Right atrium auricular region (tissue), 2 donors: ENCODE measurements around the gene RTP5. TPM values are rescaled to one million over a fixed set of nuclear protein-coding genes. Genes with fewer than 3 reads are reported as not detected.

Source experiments
- DNase-seq: peaks from one replicate; pipeline ENCODE4 v3.0.0-alpha.2; 2019; ENCODE audit warnings: low spot score
- H3K27ac ChIP-seq, 2 donors: fragments of 200-600 bp; sonication (generic); 1 replicate in 1 of 2; 2 replicates in 1 of 2; pipeline ENCODE4 v1.5.1; 2016 to 2019
- H3K27me3 ChIP-seq, 2 donors: fragments of 200-600 bp; sonication (generic); one replicate each; pipeline versions ENCODE4 v1.5.1 to v1.6.0; 2017 to 2019
- H3K36me3 ChIP-seq: fragments of 200-600 bp; sonication (generic); one replicate; pipeline ENCODE4 v1.5.1; 2016
- H3K4me1 ChIP-seq, 2 donors: fragments of 200-600 bp; sonication (generic); one replicate each; pipeline versions ENCODE4 v1.5.1 to v1.6.0; 2017 to 2019
- H3K4me3 ChIP-seq, 2 donors: fragments of 200-600 bp; sonication (generic); 1 replicate in 1 of 2; 2 replicates in 1 of 2; pipeline ENCODE4 v1.5.1; 2017 to 2019; ENCODE audit warnings: mild to moderate bottlenecking in 1 of 2, moderate library complexity in 1 of 2
- H3K9me3 ChIP-seq, 2 donors: fragments of 200-600 bp; sonication (generic); one replicate each; pipeline ENCODE4 v1.5.1; 2019
- CTCF ChIP-seq, 2 donors: fragments of 200-600 bp; sonication (generic); IDR thresholded peaks; one replicate each; pipeline ENCODE4 v1.5.1; 2019; ENCODE audit warnings: antibody characterized with exemption in 2 of 2
- total RNA-seq, 2 donors: library from RNA; depleted of rRNA; stranded (reverse); fragments of >200 nt; gene quantifications; one replicate each; pipeline ENCODE4 v1.1.0, GENCODE V29; 2016

RTP5 gene
- total RNA-seq, 2 donors from 2014 or later: not detected

DNA sequence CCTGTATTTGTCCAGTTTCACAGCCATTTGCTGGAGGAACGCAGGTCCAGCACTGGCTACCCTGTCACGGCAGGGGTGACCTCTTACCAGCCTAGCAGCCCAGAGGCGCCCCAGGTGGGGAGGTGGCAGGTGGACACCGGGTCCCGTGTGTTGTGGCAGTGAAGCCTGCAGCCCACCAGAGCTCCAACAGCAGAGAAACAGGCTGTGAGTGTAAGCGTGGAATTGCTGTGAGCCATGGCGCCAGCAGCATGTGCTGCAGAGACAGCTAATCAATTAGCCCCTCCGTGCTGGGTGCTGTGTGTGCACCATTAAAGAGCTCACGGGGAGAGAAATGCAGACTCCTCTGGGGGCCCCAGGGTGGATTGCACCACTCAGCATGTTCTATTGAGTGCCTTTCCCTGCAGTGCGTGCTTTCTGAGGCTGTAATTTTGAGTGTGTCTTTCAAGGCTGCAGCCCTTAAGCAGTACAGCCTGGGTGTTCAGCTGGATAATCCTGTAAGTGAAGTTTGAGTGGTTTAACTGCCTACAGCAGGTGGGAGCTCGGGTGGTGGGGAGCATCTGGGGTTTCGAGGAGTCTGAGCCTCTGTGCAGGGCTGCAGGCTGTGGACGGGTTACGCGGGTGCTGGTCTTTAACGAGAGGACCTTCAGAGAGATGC lies 15.9 kb downstream of the RTP5 start:
- no peak overlapping the region for H3K27ac ChIP-seq

GRCh38 chr2:241885946-241886643 lies 16.6 kb downstream of the RTP5 start:
- no peak for TF ChIP-seq CTCF (IDR thresholded peaks at IDR 0.05)
- Histone ChIP-seq H3K27me3 (no peaks in the 10 kb centered on the region), H3K4me1 (peaks cover 0 to 21% of the 10 kb centered on the region in 2 donors), H3K36me3 (no peaks in the 10 kb centered on the region), H3K9me3 (no peaks in the 10 kb centered on the region), H3K27ac (no peak overlapping the region), H3K4me3 (no peak overlapping the region)
- DNase-seq: no peak

More for the DNA sequence above, 15.9 kb downstream of the RTP5 start:
- Histone ChIP-seq H3K4me3 (no peak overlapping the region), H3K36me3 (no peaks in the 10 kb centered on the region), H3K4me1 (peaks cover 0 to 26% of the 10 kb centered on the region in 2 donors), H3K27me3 (no peaks in the 10 kb centered on the region), H3K9me3 (no peaks in the 10 kb centered on the region)
- TF ChIP-seq CTCF (IDR thresholded peaks at IDR 0.05): no peak
- no peak for DNase-seq

DNA sequence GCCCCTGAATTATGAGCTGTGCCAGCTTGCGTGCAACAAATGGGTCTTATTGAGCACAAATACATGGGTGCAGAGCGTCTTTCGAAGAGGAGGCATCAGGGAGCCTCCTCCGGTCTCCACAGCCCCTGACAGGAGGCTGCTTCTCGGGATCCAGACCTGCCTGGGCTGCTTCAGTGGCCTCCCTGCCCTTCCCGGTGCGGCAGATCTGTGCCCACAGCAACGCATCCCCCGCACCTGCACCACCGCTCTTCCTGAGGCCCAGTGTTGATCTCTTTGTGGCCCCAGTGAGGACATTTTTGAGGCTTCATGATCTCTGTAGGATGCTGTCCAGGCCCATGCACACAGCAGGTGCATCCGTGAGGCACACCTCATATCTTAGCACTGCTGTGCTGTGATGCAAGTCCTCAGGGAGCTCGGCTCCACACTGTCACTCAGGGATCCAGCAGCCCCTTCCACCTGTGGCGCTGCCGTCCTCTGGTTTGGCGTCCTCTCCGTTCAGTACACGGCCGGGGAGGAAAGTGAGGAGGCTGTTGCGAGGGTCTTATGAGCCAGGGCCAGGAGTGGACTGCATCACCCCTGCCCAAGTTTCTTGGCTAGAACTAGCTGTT lies 17.4 kb downstream of the RTP5 start:
- H3K4me3 ChIP-seq: no peak overlapping the region
- no peaks in the 10 kb centered on the region for H3K9me3 ChIP-seq
- no peak for DNase-seq
- H3K27me3 ChIP-seq: no peaks in the 10 kb centered on the region
- H3K4me1 ChIP-seq: peaks cover 0 to 13% of the 10 kb centered on the region in 2 donors
- no peak overlapping the region for H3K27ac ChIP-seq
- H3K36me3 ChIP-seq: no peaks in the 10 kb centered on the region
- no peak for TF ChIP-seq CTCF (IDR thresholded peaks at IDR 0.05)

- Histone ChIP-seq H3K4me3 (no peak overlapping the region), H3K36me3 (no peaks in the 10 kb centered on the region), H3K9me3 (no peaks in the 10 kb centered on the region), H3K4me1 (peaks cover 0 to 3% of the 10 kb centered on the region in 2 donors), H3K27me3 (no peaks in the 10 kb centered on the region), H3K27ac (no peak overlapping the region)
- no peak for TF ChIP-seq CTCF (IDR thresholded peaks at IDR 0.05)
- DNase-seq: no peak
Observed at GRCh38 chr2:241887806-241888522, 18.4 kb downstream of the RTP5 start.

DNA sequence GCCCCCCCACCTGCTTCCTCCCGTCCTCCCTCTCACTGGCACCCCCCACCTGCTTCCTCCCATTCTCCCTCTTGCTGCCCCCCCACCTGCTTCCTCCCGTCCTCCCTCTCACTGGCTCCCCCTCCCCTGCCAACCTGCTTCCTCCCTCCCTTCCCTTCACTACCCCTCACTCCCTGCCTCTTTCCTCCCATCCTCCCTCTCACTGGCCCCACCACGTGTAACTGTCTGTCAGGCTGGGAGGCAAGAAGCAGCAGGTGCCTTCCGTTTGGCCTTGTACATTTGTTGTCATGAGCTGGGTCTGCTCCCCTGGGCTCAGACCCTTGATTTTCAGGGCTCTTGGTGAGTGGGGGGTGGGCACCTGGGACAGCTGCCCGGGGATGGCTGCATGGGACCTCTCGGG lies 19.1 kb downstream of the RTP5 start:
- H3K27ac ChIP-seq: no peak overlapping the region
- H3K4me1 ChIP-seq: no peaks in the 10 kb centered on the region
- H3K36me3 ChIP-seq: no peaks in the 10 kb centered on the region
- no peak for DNase-seq
- no peak overlapping the region for H3K4me3 ChIP-seq
- TF ChIP-seq CTCF (IDR thresholded peaks at IDR 0.05): no peak
- no peaks in the 10 kb centered on the region for H3K9me3 ChIP-seq
- H3K27me3 ChIP-seq: no peaks in the 10 kb centered on the region
